RKO (cell line): ENCODE data around the gene RXRA.

ENCODE experiments used
- DNase-seq: peaks from one replicate; pipeline ENCODE4 v3.0.0-alpha.2; 2016; ENCODE audit warnings: low spot score

The RXRA gene

GRCh38 chr9:134324359-134325095 lies 1.7 kb upstream of the RXRA start:
- DNase-seq = peak; percentile 87

- DNase-seq = peak; percentile 57
Measured at GRCh38 chr9:134325096-134325812, 1.0 kb upstream of the RXRA start.

- DNase-seq = peak; percentile 65
Measured at GRCh38 chr9:134326724-134327601, 708 bp downstream of the RXRA start.

GRCh38 chr9:134327671-134328231 lies 1.5 kb downstream of the RXRA start:
- no peak for DNase-seq

- DNase-seq = no peak
Measured at GRCh38 chr9:134328341-134328840, 2.1 kb downstream of the RXRA start.

GRCh38 chr9:134328841-134329575 lies 2.8 kb downstream of the RXRA start:
- DNase-seq = no peak

- no peak for DNase-seq
Measured at GRCh38 chr9:134329576-134329855, 3.3 kb downstream of the RXRA start.

GRCh38 chr9:134329886-134330285 lies 3.6 kb downstream of the RXRA start:
- DNase-seq = no peak

- no peak for DNase-seq
Measured at GRCh38 chr9:134330590-134330989, 4.3 kb downstream of the RXRA start.

GRCh38 chr9:134331186-134332025 lies 5.2 kb downstream of the RXRA start:
- no peak for DNase-seq

GRCh38 chr9:134332266-134332665 lies 6.0 kb downstream of the RXRA start:
- no peak for DNase-seq

GRCh38 chr9:134332841-134333233 lies 6.6 kb downstream of the RXRA start:
- no peak for DNase-seq

GRCh38 chr9:134333234-134333873 lies 7.1 kb downstream of the RXRA start:
- DNase-seq = no peak

GRCh38 chr9:134333874-134334581 lies 7.8 kb downstream of the RXRA start:
- no peak for DNase-seq

GRCh38 chr9:134335061-134335460 lies 8.8 kb downstream of the RXRA start:
- DNase-seq = peak; percentile 76

- no peak for DNase-seq
Measured at GRCh38 chr9:134335486-134336220, 9.4 kb downstream of the RXRA start.

- no peak for DNase-seq
Measured at GRCh38 chr9:134336228-134336627, 10.0 kb downstream of the RXRA start.

- DNase-seq = no peak
Measured at GRCh38 chr9:134336924-134337323, 10.7 kb downstream of the RXRA start.

GRCh38 chr9:134337469-134337868 lies 11.2 kb downstream of the RXRA start:
- no peak for DNase-seq
